Endometrial microvascular endothelial cells (primary cell): Measurements from ENCODE around the gene RPL18. TPM values are rescaled to one million over a fixed set of nuclear protein-coding genes. Genes with fewer than 3 reads are reported as not detected.
"Not testable (repeated sequence)": the region's sequence is repeated elsewhere in the genome, so short reads cannot be mapped to it uniquely, and the experiment has no call there.

Source experiments
- in situ Hi-C: cut with HindIII; loops from 2 replicates; pipeline ENCODE4 v1.10.0; 2017; ENCODE audit warnings: low sequenced_read_pairs, low pct_unique_long_range_greater_than_20kb; ENCODE audit errors: inconsistent ontology term
- total RNA-seq: library from RNA; depleted of rRNA; stranded (reverse); fragments of >200 nt; gene quantifications from one replicate; pipeline ENCODE4 v1.2.3, GENCODE V29; 2015; ENCODE audit errors: inconsistent ontology term

The RPL18 gene
- 2,158 TPM for total RNA-seq

- in situ Hi-C loops: loop anchor here (25.0 kb wide), 1 partner anchor 157 kb away; the partner anchor contains the start of genes CYTH2 and KCNJ14
Observed at GRCh38 chr19:48618916-48619691, at the start of gene RPL18, which contains the start of gene SPHK2. RPL18 (minus strand) TSS chr19:48619178; CDS start chr19:48619143, 35 bp downstream. SPHK2 (plus strand) TSS chr19:48619506; CDS start chr19:48620515, 1,009 bp downstream.

- in situ Hi-C loops: no loop called here
Observed at GRCh38 chr19:48668761-48669160, 49.8 kb upstream of the RPL18 start.

GRCh38 chr19:48668332-48668731, 49.4 kb upstream of the RPL18 start:
- in situ Hi-C loops: no loop called here

GRCh38 chr19:48665786-48666185, 46.8 kb upstream of the RPL18 start:
- in situ Hi-C loops: no loop called here

GRCh38 chr19:48664476-48664875, 45.5 kb upstream of the RPL18 start:
- in situ Hi-C loops: no loop called here

- in situ Hi-C loops: no loop called here
Observed at GRCh38 chr19:48663667-48664066, 44.7 kb upstream of the RPL18 start.

- in situ Hi-C loops: no loop called here
Observed at GRCh38 chr19:48661711-48662090, 42.7 kb upstream of the RPL18 start.

GRCh38 chr19:48660852-48661710, 42.1 kb upstream of the RPL18 start:
- in situ Hi-C loops: no loop called here

GRCh38 chr19:48659768-48660167, 40.8 kb upstream of the RPL18 start:
- in situ Hi-C loops: no loop called here

GRCh38 chr19:48658483-48658882, 39.5 kb upstream of the RPL18 start:
- in situ Hi-C loops: no loop called here

GRCh38 chr19:48657828-48658227, 38.9 kb upstream of the RPL18 start:
- in situ Hi-C loops: not testable (repeated sequence)

- in situ Hi-C loops: no loop called here
Observed at GRCh38 chr19:48656840-48657474, 38.0 kb upstream of the RPL18 start.

- in situ Hi-C loops: no loop called here
Observed at GRCh38 chr19:48654299-48655059, 35.5 kb upstream of the RPL18 start.

- in situ Hi-C loops: no loop called here
Observed at GRCh38 chr19:48651683-48652048, 32.7 kb upstream of the RPL18 start.

GRCh38 chr19:48650974-48651682, 32.1 kb upstream of the RPL18 start:
- in situ Hi-C loops: no loop called here

GRCh38 chr19:48648134-48648533, 29.2 kb upstream of the RPL18 start:
- in situ Hi-C loops: no loop called here

- in situ Hi-C loops: no loop called here
Observed at GRCh38 chr19:48646722-48647216, 27.8 kb upstream of the RPL18 start.
